ENCODE results near the gene RP9.

- TF ChIP-seq POLR2A (IDR thresholded peaks at IDR 0.05): no peak
- no peak for TF ChIP-seq CTCF (IDR thresholded peaks at IDR 0.05)
- TF ChIP-seq EP300 (IDR thresholded peaks at IDR 0.05): no peak
Measured at GRCh38 chr7:33054261-33054964, 54.8 kb downstream of the RP9 start.

Data from ovary (tissue), 3 donors.